HG03354 (cell line): ENCODE measurements around the gene ACBD3.
A peak's percentile ranks its signal among the peaks of the same experiment; 100 is the strongest.

Experiments used
- ATAC-seq: cut with Tn5 transposase; IDR thresholded peaks from one replicate; pipeline ENCODE4 v1.9.1; 2021; ENCODE audit warnings: mild to moderate bottlenecking; ENCODE audit not compliant: unreplicated experiment, poor library complexity, severe bottlenecking

The ACBD3 gene

GRCh38 chr1:226186124-226187018 is at the start of gene ACBD3:
Gene ACBD3 (minus strand): TSS chr1:226186741. CDS start chr1:226186675, 66 bp downstream.
- peak; percentile 98 for ATAC-seq

- ATAC-seq = no peak
Measured at GRCh38 chr1:226233806-226234205, 47.3 kb upstream of the ACBD3 start.

- peak; percentile 84 for ATAC-seq
Measured at GRCh38 chr1:226233293-226233692, 46.8 kb upstream of the ACBD3 start.

- no peak for ATAC-seq
Measured at GRCh38 chr1:226226601-226227000, 40.1 kb upstream of the ACBD3 start.

GRCh38 chr1:226223786-226224244 is 37.3 kb upstream of the ACBD3 start:
- ATAC-seq = peak; percentile 72

- ATAC-seq = peak; percentile 51
Measured at GRCh38 chr1:226223157-226223785, 36.7 kb upstream of the ACBD3 start, which contains the start of gene MIXL1. Gene MIXL1 (plus strand): TSS chr1:226223664. CDS start chr1:226223682, 18 bp downstream.

- ATAC-seq = no peak
Measured at GRCh38 chr1:226222686-226223085, 36.1 kb upstream of the ACBD3 start.

- no peak for ATAC-seq
Measured at GRCh38 chr1:226220473-226221189, 34.1 kb upstream of the ACBD3 start.

GRCh38 chr1:226217273-226217672 is 30.7 kb upstream of the ACBD3 start:
- ATAC-seq = no peak

GRCh38 chr1:226216056-226216455 is 29.5 kb upstream of the ACBD3 start:
- ATAC-seq = no peak

GRCh38 chr1:226215239-226215638 is 28.7 kb upstream of the ACBD3 start:
- no peak for ATAC-seq

GRCh38 chr1:226212545-226212944 is 26.0 kb upstream of the ACBD3 start:
- ATAC-seq = no peak

GRCh38 chr1:226211181-226211821 is 24.8 kb upstream of the ACBD3 start:
- ATAC-seq = no peak

GRCh38 chr1:226210571-226211176 is 24.1 kb upstream of the ACBD3 start:
- ATAC-seq = no peak

GRCh38 chr1:226209307-226210059 is 22.9 kb upstream of the ACBD3 start:
- no peak for ATAC-seq

- ATAC-seq = no peak
Measured at GRCh38 chr1:226207048-226207447, 20.5 kb upstream of the ACBD3 start.

- no peak for ATAC-seq
Measured at GRCh38 chr1:226204198-226204597, 17.7 kb upstream of the ACBD3 start.

GRCh38 chr1:226203655-226204054 is 17.1 kb upstream of the ACBD3 start:
- no peak for ATAC-seq

GRCh38 chr1:226203240-226203639 is 16.7 kb upstream of the ACBD3 start:
- ATAC-seq = no peak
